GM21825 (cell line): ENCODE results near the gene PINK1.
A peak's percentile ranks its signal among the peaks of the same experiment; 100 is the strongest.

Source experiments
- ATAC-seq: cut with Tn5 transposase; IDR thresholded peaks from one replicate; pipeline ENCODE4 v1.9.1; 2021; ENCODE audit warnings: mild to moderate bottlenecking, moderate library complexity; ENCODE audit not compliant: unreplicated experiment

The PINK1 gene

DNA sequence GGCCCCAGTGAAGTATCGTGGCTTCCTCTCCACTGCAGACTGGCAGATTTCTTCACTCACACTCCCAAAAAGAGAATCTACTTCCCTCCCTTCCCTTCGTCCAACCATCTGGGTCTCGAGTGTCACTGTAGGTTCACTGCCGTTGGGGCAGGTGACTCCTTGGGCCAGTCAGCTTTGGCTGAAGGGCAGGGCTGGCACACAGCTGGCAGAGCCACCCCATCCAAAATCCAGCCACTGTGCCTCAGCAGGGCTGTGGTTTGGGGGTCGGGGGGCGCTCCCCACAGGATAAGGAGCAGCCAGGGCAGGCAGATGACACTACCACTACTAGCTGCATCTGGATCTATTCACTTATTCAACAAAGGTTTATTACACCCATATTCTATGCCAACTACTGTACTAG, 9.8 kb downstream of the PINK1 start:
- no peak for ATAC-seq

DNA sequence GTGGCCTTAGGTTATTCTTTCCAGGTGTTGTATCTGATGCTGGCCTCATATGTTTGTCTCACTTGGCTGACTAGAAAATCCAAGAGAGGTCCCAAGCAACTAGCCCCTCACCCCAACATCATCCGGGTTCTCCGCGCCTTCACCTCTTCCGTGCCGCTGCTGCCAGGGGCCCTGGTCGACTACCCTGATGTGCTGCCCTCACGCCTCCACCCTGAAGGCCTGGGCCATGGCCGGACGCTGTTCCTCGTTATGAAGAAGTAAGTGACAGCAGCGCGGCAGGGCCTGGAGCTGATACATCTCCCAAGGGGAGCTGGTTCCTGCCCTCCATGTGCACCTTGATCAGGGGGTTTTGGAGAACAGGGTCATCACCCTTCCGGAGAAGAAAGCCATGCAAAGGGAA, 11.2 kb downstream of the PINK1 start:
- ATAC-seq: no peak

GRCh38 chr1:20645414-20645813, 12.2 kb downstream of the PINK1 start:
- ATAC-seq: no peak

DNA sequence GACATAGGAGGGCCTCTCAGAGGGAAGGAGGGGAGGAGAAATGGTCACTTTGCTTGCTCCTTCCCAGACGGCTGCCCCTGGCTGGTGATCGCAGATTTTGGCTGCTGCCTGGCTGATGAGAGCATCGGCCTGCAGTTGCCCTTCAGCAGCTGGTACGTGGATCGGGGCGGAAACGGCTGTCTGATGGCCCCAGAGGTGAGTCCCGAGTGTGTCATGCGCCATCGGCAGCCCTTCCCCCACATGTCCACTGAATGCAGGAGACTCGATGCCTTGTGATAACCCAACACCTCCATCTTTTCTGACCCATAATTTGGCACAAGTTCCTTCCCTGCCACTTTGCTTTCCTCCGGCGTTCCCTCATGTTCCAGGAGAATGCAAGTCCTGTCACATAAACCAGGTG, 15.2 kb downstream of the PINK1 start:
- ATAC-seq: no peak

- ATAC-seq: no peak
Observed at GRCh38 chr1:20648946-20649345, 15.7 kb downstream of the PINK1 start.

- no peak for ATAC-seq
Observed at GRCh38 chr1:20652300-20652699, 19.0 kb downstream of the PINK1 start.

DNA sequence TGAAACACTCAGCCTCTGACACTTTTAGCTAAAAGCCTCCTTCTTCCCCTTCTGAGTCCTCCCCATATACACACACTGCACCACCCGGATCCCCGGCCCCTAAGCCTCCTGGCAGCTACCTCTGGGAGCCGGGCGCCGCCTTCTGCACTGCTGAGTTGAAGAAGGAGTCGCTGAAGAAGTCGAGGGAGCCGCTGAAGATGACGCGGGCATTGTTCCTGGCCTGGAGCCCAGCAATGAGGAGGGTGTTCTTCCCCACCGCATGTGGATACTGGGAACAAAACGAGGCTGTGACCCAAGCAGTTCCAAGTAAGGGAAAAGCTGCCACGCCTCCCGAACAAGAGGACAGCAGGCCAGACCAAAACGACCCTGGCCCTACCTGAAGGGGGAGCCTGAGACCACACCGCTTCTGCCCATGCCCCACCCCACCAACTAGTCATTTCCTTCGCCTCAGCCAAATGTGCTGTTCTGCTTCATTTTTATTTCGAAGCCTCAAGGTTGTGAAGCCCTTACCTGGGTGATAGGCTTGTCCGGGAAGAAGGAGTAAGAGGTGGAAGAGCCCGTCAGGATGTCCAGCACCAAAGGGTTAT, 20.9 kb downstream of the PINK1 start:
- ATAC-seq: no peak

GRCh38 chr1:20657024-20657423, 23.8 kb downstream of the PINK1 start:
- ATAC-seq: no peak

DNA sequence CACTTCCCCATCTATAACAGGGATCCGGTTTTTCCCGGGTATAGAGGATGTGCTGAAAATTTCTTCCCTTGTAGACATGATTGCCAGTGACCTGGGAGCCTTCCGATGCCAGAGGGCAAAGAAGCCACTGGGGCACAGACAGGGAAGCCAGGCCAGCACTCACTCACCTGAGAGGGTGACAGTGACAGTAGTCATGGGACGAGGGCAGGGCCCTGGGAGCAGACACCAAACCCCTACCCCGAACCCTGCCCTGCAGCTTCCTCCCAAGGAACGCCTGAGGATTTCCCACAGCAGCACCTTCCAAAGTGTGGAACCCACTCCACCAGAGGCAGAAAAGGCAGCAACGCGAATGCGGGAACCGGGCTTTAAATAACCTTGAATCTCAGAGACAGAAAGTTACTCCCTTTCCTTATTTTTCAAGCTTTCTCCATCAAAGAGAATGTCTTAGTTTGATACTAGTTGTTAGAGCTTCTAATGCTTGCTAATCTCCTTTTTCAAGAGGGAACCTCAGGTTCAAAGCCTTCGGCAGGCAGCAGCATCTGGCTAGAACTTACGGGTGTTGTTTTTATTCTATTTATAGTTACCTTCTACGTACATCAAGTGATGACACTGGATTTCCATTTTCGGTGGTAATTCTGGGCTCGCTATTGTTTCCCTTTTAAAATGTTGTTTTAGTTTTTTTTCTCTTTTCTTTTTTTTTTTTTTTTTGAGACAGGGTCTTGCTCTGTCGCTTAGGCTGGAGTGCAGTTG, 25.1 kb downstream of the PINK1 start:
- no peak for ATAC-seq

GRCh38 chr1:20660363-20660762, 27.1 kb downstream of the PINK1 start:
- ATAC-seq: no peak

DNA sequence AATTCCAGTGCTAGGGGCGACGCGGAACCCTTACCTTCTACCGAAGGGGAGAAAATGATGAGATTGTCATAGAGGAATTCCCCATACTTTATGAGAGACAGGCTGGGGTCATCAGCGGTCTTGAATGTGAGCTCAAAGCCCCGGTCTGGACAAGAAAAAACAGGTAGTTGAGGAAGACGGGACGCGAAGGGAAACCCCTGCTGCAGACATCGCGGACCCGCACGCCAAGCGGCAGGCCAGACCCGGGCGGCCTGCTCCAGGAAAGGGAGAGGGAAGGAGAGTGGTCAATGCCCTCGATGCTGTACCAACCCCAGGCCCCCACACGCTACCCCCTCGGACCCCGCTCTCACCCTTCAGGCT, 27.6 kb downstream of the PINK1 start:
- no peak for ATAC-seq

DNA sequence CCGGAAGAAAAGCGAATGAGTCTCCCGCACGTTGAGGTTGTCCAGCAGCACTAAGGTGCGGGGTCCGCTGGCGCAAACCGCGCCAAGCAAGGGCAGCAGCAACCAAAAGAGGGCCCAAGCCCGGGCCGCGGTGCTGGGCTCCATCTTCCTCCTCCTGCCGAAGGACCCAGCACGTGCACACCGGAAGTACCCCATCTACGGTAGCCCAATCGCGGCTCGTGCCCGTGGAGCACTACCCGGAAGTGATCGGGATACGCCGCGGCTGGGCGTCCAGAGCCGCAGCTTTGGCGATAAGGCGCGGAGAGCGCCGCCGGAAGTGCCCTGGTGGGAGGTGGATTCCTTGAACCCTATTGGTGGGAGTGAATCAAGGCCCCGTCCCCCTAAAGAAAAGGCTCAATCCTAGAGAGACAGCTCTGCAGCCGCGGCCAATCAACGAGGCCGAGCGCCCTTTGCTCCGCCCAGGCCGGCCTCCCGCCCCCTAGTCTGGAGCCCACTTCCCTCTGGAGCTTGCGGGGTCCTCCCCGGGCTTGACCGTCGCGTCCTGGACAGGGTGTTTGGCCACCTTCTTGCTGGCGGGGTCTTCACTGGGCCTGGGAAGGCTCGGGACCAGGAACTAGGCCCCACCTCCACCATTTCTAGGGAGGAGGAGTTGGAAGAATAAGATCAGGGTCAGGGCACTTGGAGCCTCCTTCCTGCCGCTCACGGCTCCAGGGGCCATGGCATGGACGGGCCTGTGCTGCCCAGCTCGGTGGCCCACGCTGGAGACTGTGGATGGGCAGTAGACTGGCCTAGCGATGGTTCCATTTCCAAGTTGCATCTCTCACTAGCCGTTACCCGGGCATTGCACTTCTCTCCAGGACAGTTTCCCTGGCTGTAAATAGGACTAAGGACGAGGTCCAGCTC, 28.2 kb downstream of the PINK1 start, which contains the start of gene DDOST:
Gene DDOST, minus strand, starts transcription at position 163 of the 903 bp plus-strand sequence. Its CDS starts 19 bp downstream, at position 144.
- peak; percentile 95 for ATAC-seq

DNA sequence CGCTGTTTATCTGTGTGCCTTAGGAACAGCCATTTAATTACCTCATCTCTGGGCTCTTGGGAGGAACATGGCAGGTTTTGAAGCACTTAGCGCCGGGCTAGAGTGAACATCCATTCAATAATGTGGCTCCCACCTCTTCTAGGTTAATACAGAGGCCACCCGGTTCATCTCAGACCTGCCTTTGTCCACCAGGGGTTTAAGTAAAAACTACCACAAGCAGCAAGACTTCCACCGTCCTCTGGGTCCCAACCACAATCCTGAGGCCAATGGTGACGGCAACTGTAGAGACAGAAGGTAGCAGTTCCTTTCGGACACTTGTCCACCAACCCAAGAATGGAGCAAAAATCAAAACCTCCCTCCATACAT, 28.8 kb downstream of the PINK1 start:
- ATAC-seq: no peak

DNA sequence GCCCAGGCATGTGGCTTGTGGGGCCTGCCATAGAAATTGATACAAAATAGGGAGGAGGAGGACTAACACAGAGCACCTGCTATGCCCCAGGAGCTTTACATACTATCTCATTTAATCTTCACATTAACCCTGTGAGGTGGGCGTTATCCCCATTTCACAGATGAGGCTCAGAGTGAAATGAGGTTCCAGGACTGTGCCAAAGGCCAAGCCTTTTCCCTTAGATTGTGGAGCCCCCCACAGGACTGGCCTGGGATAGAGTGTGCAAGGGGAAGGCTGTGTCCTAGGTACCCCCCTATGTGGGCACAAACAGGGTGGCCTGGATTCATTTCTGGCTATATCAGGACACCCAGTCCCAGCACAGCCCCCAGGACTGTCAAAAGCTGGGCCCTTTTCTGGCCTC, 30.1 kb downstream of the PINK1 start:
- ATAC-seq: no peak

DNA sequence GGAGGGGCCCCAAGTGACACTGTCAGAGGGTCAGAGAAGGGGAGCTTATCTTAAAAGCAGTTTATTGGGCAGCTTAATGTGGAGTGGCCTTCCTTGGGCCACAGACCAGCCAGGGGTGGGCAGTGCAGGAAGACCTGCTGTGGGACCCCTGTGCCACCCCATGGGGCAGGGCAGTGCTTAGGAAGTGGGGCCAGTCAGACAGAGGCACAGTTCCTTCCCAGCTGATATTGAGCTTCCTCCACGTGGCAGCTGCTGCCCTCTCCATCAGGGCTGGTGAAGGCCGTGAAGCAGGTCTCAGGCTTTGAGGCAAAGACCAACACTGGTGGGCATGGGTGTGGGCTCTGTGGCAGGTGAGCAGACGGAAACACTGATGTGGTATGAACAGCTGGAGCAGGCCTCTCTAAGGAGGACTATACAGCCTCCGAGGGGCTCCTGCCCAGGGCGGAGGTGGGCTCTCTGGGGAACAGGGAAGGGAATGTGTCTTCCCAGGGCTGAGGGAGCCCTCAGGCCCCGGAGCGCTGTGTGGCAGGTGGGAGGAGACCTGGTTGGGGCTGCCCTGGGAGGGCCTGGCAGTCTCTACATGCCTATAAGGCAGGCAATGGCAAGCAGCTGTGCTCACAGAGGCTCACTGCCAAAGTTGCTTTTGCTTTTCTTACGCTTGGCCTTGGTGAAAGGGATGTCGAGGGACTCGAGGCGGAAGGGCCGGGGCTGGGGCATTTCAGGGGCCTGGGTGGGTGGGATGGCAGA, 30.9 kb downstream of the PINK1 start:
- no peak for ATAC-seq

DNA sequence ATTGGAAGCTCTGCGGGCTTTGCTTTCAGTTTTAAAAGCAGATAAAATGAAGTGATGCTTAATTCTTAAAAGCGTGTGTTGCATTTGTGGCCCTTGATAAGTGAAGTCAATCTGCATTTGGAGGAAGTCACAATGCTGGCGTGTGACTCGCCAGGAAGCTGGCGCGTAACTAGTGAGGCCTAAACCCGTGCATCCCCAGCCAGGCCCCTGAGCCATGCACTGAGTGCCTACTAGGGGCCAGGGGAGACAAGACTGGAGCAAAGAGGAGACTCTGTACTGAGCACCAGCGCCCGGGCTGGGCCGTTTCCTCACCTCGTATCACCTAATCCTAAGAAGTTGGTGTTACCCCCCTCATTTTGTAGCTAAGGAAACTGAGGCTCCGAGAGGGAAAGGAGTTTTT, 32.5 kb downstream of the PINK1 start:
- ATAC-seq: no peak

- no peak for ATAC-seq
Observed at GRCh38 chr1:20666146-20666545, 32.9 kb downstream of the PINK1 start.

GRCh38 chr1:20666804-20667203, 33.5 kb downstream of the PINK1 start:
- ATAC-seq: no peak

DNA sequence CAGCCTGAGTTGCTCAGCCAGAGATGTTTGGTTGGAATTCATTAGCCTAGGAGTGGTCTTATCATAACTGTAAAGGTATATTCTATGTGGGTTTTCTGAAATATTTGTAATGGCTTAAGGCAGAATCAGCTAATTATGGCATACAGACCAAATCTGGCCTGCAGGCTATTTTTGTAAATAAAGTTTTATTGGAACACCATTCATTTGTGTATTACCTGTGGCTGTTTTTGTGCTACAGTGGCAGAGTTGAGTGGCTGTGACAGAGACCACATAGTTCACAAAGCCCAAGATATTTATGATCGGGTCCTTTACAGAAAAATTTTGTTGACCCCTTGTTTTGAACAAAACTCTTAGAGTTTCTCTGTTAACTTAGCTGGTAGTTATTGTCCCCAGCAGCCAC, 35.3 kb downstream of the PINK1 start:
- ATAC-seq: no peak

DNA sequence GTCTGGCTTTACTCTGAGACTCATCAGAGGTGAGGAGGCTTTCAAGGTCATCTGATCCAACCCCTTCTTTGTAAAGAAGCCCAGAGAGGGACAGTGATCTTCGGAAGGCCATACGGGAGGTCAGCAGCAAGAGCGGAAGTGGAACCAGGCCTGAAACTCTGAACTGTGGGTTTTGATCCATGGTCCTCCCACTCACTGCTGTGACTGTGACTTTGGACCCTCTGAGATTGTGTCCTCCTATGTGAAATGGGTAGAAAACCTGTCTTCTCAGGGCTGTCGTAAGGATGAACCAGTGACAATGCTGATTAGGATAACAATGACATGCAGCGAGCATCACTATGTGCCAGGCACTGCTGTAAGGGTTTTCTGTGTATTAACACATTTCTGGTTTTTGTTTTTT, 37.7 kb downstream of the PINK1 start:
- ATAC-seq: no peak

DNA sequence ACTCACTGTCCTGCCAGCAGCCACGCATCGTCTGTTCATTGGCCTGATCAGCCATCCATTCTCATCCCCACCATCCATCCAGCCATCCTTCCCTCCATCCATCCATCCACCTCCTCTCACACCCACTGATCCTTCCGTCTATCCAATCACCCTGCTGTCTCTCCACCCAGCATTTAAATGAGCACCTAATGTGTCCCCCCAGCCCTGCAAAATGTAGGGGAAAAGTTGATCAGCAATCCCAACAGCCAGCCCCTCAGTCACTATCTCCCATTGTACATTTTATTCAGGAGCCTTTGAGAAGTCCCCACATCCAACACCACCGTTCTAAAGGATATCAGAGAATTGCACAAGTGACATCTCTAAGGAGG, 39.0 kb downstream of the PINK1 start:
- no peak for ATAC-seq
